IMR-90 (cell line): ENCODE measurements around the gene MAST1. TPM values are rescaled to one million over a fixed set of nuclear protein-coding genes. Genes with fewer than 3 reads are reported as not detected.

Source experiments
- ATAC-seq: fragments of 200-7000 bp; cut with Tn5 transposase; 2 replicates; pipeline ENCODE4 v1.9.1; 2020; ENCODE audit warnings: low read depth, mild to moderate bottlenecking, moderate library complexity
- BruUV-seq: library from RNA; stranded (reverse); fragments of 400-500 nt; replicated peaks from 2 replicates; lab custom pipeline; 2021; lab: Mats Ljungman, UMichigan
- CTCF ChIA-PET: fragments of 300-600 bp; formaldehyde crosslinking; extraction: SDS; loops from one replicate; lab custom pipeline; 2021; ENCODE audit warnings: antibody characterized with exemption; lab: Yijun Ruan, JAX
- POLR2A ChIA-PET: fragments of 300-600 bp; sonication (Branson Sonifier 250); formaldehyde crosslinking; loops from one replicate; lab custom pipeline; 2022; ENCODE audit warnings: antibody characterized with exemption; ENCODE audit not compliant: unreplicated experiment; lab: Charles Lee
- DNase-seq: peaks from one replicate; pipeline ENCODE4 v3.0.0; 2013
- H2AFZ ChIP-seq: replicated peaks from 2 replicates; pipeline ENCODE3; 2013; ENCODE audit warnings: low read length, mild to moderate bottlenecking; ENCODE audit not compliant: poor library complexity
- H2AK5ac ChIP-seq: 2 replicates; pipeline ENCODE4 v1.6.1; 2013; ENCODE audit warnings: low read depth, low read length, inconsistent platforms
- H2AK9ac ChIP-seq: replicated peaks from 2 replicates; pipeline ENCODE3; 2013; ENCODE audit warnings: mild to moderate bottlenecking, low read depth, low read length, moderate library complexity; ENCODE audit not compliant: poor library complexity
- H2BK120ac ChIP-seq: 2 replicates; pipeline ENCODE4 v1.6.1; 2013; ENCODE audit warnings: low read depth, low read length, inconsistent platforms
- H2BK15ac ChIP-seq: 3 replicates; pipeline ENCODE4 v1.6.1; 2013; ENCODE audit warnings: low read depth, low read length, inconsistent platforms
- H2BK20ac ChIP-seq: 2 replicates; pipeline ENCODE4 v1.6.1; 2013; ENCODE audit warnings: low read depth, mild to moderate bottlenecking, inconsistent platforms, low read length, moderate library complexity
- H2BK5ac ChIP-seq: 2 replicates; pipeline ENCODE4 v1.6.1; 2013; ENCODE audit warnings: mild to moderate bottlenecking, low read depth, low read length, inconsistent platforms; ENCODE audit not compliant: poor library complexity, severe bottlenecking
- H3K14ac ChIP-seq: replicated peaks from 2 replicates; pipeline ENCODE4 v1.6.1; 2013; ENCODE audit warnings: low read depth, low read length, inconsistent platforms
- H3K18ac ChIP-seq: 2 replicates; pipeline ENCODE4 v1.6.1; 2013; ENCODE audit warnings: low read depth, low read length, control low read depth
- H3K23ac ChIP-seq: 2 replicates; pipeline ENCODE4 v1.6.1; 2013; ENCODE audit warnings: low read depth, low read length, inconsistent platforms
- H3K27ac ChIP-seq: 2 replicates; pipeline ENCODE4 v1.5.1; 2013; ENCODE audit warnings: mild to moderate bottlenecking, control low read depth, low read length; ENCODE audit not compliant: insufficient read depth
- H3K27me3 ChIP-seq: 2 replicates; pipeline ENCODE4 v1.6.1; 2013; ENCODE audit warnings: low read length; ENCODE audit not compliant: control insufficient read depth, insufficient read depth
- H3K36me3 ChIP-seq: 2 replicates; pipeline ENCODE4 v1.6.1; 2013; ENCODE audit warnings: low read length, mixed read lengths; ENCODE audit not compliant: control insufficient read depth, insufficient read depth
- H3K4ac ChIP-seq: 2 replicates; pipeline ENCODE4 v1.6.1; 2013; ENCODE audit warnings: low read depth, low read length, inconsistent platforms
- H3K4me1 ChIP-seq: 2 replicates; pipeline ENCODE4 v1.6.1; 2013; ENCODE audit warnings: low read length, mixed read lengths; ENCODE audit not compliant: control insufficient read depth, insufficient read depth
- H3K4me2 ChIP-seq: 2 replicates; pipeline ENCODE4 v1.6.1; 2013; ENCODE audit warnings: low read depth, mild to moderate bottlenecking, control low read depth, low read length, moderate library complexity
- H3K4me3 ChIP-seq: 2 replicates; pipeline ENCODE4 v1.5.1; 2013; ENCODE audit warnings: low read depth, mild to moderate bottlenecking, control low read depth, low read length, moderate library complexity; ENCODE audit not compliant: insufficient read depth
- H3K56ac ChIP-seq: 2 replicates; pipeline ENCODE4 v1.6.1; 2013; ENCODE audit warnings: low read length, inconsistent platforms; ENCODE audit not compliant: insufficient read depth; ENCODE audit errors: extremely low read depth
- H3K79me1 ChIP-seq, 2 experiments: 2 replicates each; pipeline ENCODE4 v1.6.1; 2013; ENCODE audit warnings: low read length in 2 of 2, inconsistent platforms in 1 of 2, low read depth in 1 of 2
- H3K9ac ChIP-seq: 2 replicates; pipeline ENCODE4 v1.6.1; 2013; ENCODE audit warnings: low read depth, low read length, control low read depth
- H3K9me1 ChIP-seq: 2 replicates; pipeline ENCODE4 v1.6.1; 2013; ENCODE audit warnings: low read length, inconsistent platforms; ENCODE audit not compliant: insufficient read depth
- H3K9me3 ChIP-seq: 2 replicates; pipeline ENCODE4 v1.6.1; 2013; ENCODE audit warnings: low read length; ENCODE audit not compliant: control insufficient read depth, insufficient read depth
- H4K20me1 ChIP-seq: 2 replicates; pipeline ENCODE4 v1.6.1; 2013; ENCODE audit warnings: low read length, inconsistent platforms; ENCODE audit not compliant: insufficient read depth
- H4K5ac ChIP-seq: 2 replicates; pipeline ENCODE4 v1.6.1; 2013; ENCODE audit warnings: mild to moderate bottlenecking, low read depth, low read length, control low read depth
- H4K8ac ChIP-seq, 2 experiments: 2 replicates each; pipeline ENCODE4 v1.6.1; 2013; ENCODE audit warnings: low read depth in 2 of 2, low read length in 2 of 2, control low read depth in 1 of 2, inconsistent platforms in 1 of 2
- H4K91ac ChIP-seq: 2 replicates; pipeline ENCODE4 v1.6.1; 2013; ENCODE audit warnings: low read depth, low read length, inconsistent platforms; ENCODE audit not compliant: insufficient read depth
- BHLHE40 ChIP-seq: fragments of 150-350 bp; IDR thresholded peaks from 2 replicates; pipeline ENCODE4 v1.6.1; 2016; ENCODE audit warnings: mild to moderate bottlenecking, low read depth, low read length
- CEBPB ChIP-seq: IDR thresholded peaks from 2 replicates; pipeline ENCODE4 v1.6.1; 2012; ENCODE audit warnings: low read depth, low read length, improper control_type of control experiment
- FOS ChIP-seq: fragments of 150-350 bp; IDR thresholded peaks from 2 replicates; pipeline ENCODE4 v1.6.1; 2016; ENCODE audit warnings: low read depth, low read length
- MAFK ChIP-seq: IDR thresholded peaks from 2 replicates; pipeline ENCODE4 v1.6.1; 2012; ENCODE audit warnings: low read depth, low read length, improper control_type of control experiment
- MXI1 ChIP-seq: IDR thresholded peaks from 2 replicates; pipeline ENCODE4 v1.6.1; 2012; ENCODE audit warnings: low read depth, mild to moderate bottlenecking, low read length, moderate library complexity, borderline replicate concordance
- NFE2L2 ChIP-seq: fragments of 150-350 bp; IDR thresholded peaks from 2 replicates; pipeline ENCODE4 v1.6.1; 2016; ENCODE audit warnings: low read depth, mild to moderate bottlenecking, low read length
- POLR2A ChIP-seq: IDR thresholded peaks from 2 replicates; pipeline ENCODE4 v1.6.1; 2012; ENCODE audit warnings: mild to moderate bottlenecking, low read depth, low read length
- RFX5 ChIP-seq: IDR thresholded peaks from 2 replicates; pipeline ENCODE4 v1.8.0; 2012; ENCODE audit warnings: low read depth, mild to moderate bottlenecking, low read length, moderate library complexity
- SMC3 ChIP-seq: fragments of 150-350 bp; IDR thresholded peaks from 2 replicates; pipeline ENCODE4 v1.6.1; 2016; ENCODE audit warnings: low read depth, mild to moderate bottlenecking, antibody characterized with exemption, low read length, moderate library complexity
- WGBS, 2 experiments: methylation state at CpG; one replicate each; pipeline versions ENCODE4 v1.1.5 to v1.1.7; 2013; ENCODE audit warnings: missing lambda C conversion rate in 2 of 2; ENCODE audit not compliant: insufficient read length in 1 of 2; ENCODE audit errors: extremely low coverage in 2 of 2; 5-methylcytosine and 5-hydroxymethylcytosine counted together
- dilution Hi-C: fragments of 300-500 bp; cut with HindIII; formaldehyde crosslinking; loops from one replicate; pipeline ENCODE4 v1.14.3; 2018; ENCODE audit warnings: low sequenced_read_pairs; ENCODE audit not compliant: unreplicated experiment
- in situ Hi-C: fragments of 300-500 bp; cut with MboI; formaldehyde crosslinking; loops from 3 replicates; pipeline ENCODE4 v1.14.3; 2019; ENCODE audit warnings: low sequenced_read_pairs, inconsistent platforms, mixed read lengths
- intact Hi-C: fragments of 100-400 bp; cut with micrococcal nuclease; formaldehyde crosslinking; loops from 2 replicates; pipeline ENCODE4 v1.10.0; 2022
- polyA plus RNA-seq, 3 experiments: library from polyadenylated mRNA; depleted of rRNA; stranded (reverse); fragments of >200 nt; gene quantifications; 2 replicates each; pipeline ENCODE4 v1.2.3, GENCODE V29; 2012; ENCODE audit warnings: low replicate concordance in 1 of 3
- total RNA-seq: library from RNA; depleted of rRNA; stranded (reverse); fragments of >200 nt; gene quantifications from 2 replicates; pipeline ENCODE4 v1.2.3, GENCODE V29; 2012
- TF ChIP-seq, protein P1 (sequence below): fragments of 150-350 bp; IDR thresholded peaks from 2 replicates; pipeline ENCODE4 v1.6.1; 2017; ENCODE audit warnings: mild to moderate bottlenecking, antibody characterized with exemption, low read length, low read depth
- TF ChIP-seq, protein P2 (sequence below): conservative IDR thresholded peaks from 2 replicates; pipeline ENCODE4 v1.5.1; 2012; ENCODE audit warnings: mild to moderate bottlenecking, low read depth, low read length, improper control_type of control experiment
- TF ChIP-seq, protein P3 (sequence below): fragments of 150-350 bp; IDR thresholded peaks from 2 replicates; pipeline ENCODE4 v1.6.1; 2016; ENCODE audit warnings: low read depth, mild to moderate bottlenecking, low read length, moderate library complexity, borderline replicate concordance

MAST1 gene
- total and polyA plus RNA-seq, 2 of the 4 experiments (the other 2 are of a cell fraction), result 0.56 to 1.1 TPM

DNA sequence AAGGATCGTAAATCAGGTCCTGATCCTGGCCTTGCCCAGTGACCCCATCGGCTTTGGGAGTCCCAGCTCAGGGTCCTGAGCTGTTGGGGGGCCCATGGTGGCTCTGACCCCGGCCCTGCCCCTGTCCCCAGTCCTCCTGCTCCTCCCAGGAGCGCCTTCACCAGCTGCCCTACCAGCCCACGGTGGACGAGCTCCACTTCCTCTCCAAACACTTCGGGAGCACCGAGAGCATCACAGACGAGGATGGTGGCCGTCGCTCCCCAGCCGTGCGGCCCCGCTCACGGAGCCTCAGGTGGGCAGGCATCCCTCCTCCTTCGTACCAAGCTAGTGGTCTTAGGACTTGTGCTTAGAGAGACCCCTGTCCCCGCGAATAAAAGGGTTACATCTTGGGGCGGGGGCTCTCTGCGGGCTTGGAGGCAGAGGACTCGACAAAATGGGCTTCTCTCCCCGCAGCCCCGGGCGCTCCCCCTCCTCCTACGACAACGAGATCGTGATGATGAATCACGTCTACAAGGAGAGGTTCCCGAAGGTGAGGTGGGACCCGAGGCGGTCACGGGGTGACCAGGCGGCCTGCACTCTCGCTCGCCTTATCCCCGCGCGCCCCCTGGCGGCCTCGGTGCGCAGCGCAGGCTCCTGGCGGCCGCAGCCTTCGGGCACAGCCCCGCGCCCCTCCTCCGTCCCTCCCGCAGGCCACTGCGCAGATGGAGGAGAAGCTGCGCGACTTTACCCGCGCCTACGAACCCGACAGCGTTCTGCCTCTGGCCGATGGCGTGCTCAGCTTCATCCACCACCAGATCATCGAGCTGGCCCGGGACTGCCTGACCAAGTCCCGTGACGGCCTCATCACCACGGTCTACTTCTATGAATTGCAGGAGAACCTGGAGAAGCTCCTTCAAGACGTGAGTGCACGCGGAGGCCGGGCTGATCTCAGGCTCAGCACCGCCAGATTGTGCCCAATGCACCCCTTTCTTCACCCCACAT, 9.1 kb downstream of the MAST1 start:
- H4K20me1 ChIP-seq, result no peaks in the 10 kb centered on the region
- H4K8ac ChIP-seq, result peak overlapping the region in 1 of 2 experiments; percentile 54; a peak in 1 of 4 replicates
- no TSS peak for BruUV-seq
- H2AK5ac ChIP-seq, result no peak overlapping the region
- ChIA-PET CTCF (interaction anchor here (0.6 to 4.2 kb wide), 21 partner anchors 10 to 173 kb away, joined by 3 to 35 read pairs (median 5); partner anchors contain the start of genes PRDX2, RTBDN and THSD8), POLR2A (no interaction called here)
- no peak overlapping the region for H4K91ac ChIP-seq
- no peak overlapping the region for H3K56ac ChIP-seq
- in situ Hi-C loops, result no loop called here
- H2BK15ac ChIP-seq, result no peak overlapping the region
- H3K14ac ChIP-seq, result 0 out of 2 replicates have a peak overlapping the region, but pooled peaks have one; percentile 4
- no peak overlapping the region for H3K18ac ChIP-seq
- H3K9me1 ChIP-seq, result no peaks in the 10 kb centered on the region
- peaks cover 3% of the 10 kb centered on the region; the same call in 1 of the 2 replicates for H3K4me1 ChIP-seq
- no peaks in the 10 kb centered on the region for H3K36me3 ChIP-seq
- H2BK20ac ChIP-seq, result no peak overlapping the region
- no peak overlapping the region for H3K23ac ChIP-seq
- ATAC-seq (peak; percentile 100), DNase-seq (peak; percentile 73)
- H3K9ac ChIP-seq, result 0 out of 2 replicates have a peak overlapping the region, but pooled peaks have one; percentile 19
- no peak overlapping the region for H2BK5ac ChIP-seq
- no peak overlapping the region for H3K27ac ChIP-seq
- peak overlapping the region; percentile 96 for H2AFZ ChIP-seq
- H3K79me1 ChIP-seq, result no peaks in the 10 kb centered on the region
- H3K4me3 ChIP-seq, result peak overlapping the region; percentile 21; the same call in 1 of the 2 replicates
- H2BK120ac ChIP-seq, result no peak overlapping the region
- intact Hi-C loops, result loop anchor here (1.0 to 2.0 kb wide), 2 partner anchors 81 to 171 kb away; no protein-coding TSS in a partner anchor
- WGBS, 2 experiments, result 13% methylated on average over 33 of the region's 69 CpGs; no CpG with 5 or more reads in 1 of the 2 experiments
- peaks cover 10% of the 10 kb centered on the region; the same call in 1 of the 2 replicates for H3K27me3 ChIP-seq
- H3K9me3 ChIP-seq, result no peaks in the 10 kb centered on the region
- H4K5ac ChIP-seq, result no peak overlapping the region
- peak overlapping the region; percentile 33 for H2AK9ac ChIP-seq
- H3K4ac ChIP-seq, result no peak overlapping the region
- dilution Hi-C loops, result no loop called here
- H3K4me2 ChIP-seq, result peak overlapping the region; percentile 88
- TF ChIP-seq CEBPB (no peak), SMC3 (peak; percentile 89), FOS (no peak), BHLHE40 (peak; percentile 36; the same call in 1 of the 2 replicates), RFX5 (no peak), MAFK (no peak), POLR2A (no peak), NFE2L2 (no peak), MXI1 (no peak)
- TF ChIP-seq, protein P1, sequence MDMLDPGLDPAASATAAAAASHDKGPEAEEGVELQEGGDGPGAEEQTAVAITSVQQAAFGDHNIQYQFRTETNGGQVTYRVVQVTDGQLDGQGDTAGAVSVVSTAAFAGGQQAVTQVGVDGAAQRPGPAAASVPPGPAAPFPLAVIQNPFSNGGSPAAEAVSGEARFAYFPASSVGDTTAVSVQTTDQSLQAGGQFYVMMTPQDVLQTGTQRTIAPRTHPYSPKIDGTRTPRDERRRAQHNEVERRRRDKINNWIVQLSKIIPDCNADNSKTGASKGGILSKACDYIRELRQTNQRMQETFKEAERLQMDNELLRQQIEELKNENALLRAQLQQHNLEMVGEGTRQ, result peak; percentile 73
- TF ChIP-seq, protein P2, sequence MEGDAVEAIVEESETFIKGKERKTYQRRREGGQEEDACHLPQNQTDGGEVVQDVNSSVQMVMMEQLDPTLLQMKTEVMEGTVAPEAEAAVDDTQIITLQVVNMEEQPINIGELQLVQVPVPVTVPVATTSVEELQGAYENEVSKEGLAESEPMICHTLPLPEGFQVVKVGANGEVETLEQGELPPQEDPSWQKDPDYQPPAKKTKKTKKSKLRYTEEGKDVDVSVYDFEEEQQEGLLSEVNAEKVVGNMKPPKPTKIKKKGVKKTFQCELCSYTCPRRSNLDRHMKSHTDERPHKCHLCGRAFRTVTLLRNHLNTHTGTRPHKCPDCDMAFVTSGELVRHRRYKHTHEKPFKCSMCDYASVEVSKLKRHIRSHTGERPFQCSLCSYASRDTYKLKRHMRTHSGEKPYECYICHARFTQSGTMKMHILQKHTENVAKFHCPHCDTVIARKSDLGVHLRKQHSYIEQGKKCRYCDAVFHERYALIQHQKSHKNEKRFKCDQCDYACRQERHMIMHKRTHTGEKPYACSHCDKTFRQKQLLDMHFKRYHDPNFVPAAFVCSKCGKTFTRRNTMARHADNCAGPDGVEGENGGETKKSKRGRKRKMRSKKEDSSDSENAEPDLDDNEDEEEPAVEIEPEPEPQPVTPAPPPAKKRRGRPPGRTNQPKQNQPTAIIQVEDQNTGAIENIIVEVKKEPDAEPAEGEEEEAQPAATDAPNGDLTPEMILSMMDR, result peak; percentile 98
- TF ChIP-seq, protein P3, sequence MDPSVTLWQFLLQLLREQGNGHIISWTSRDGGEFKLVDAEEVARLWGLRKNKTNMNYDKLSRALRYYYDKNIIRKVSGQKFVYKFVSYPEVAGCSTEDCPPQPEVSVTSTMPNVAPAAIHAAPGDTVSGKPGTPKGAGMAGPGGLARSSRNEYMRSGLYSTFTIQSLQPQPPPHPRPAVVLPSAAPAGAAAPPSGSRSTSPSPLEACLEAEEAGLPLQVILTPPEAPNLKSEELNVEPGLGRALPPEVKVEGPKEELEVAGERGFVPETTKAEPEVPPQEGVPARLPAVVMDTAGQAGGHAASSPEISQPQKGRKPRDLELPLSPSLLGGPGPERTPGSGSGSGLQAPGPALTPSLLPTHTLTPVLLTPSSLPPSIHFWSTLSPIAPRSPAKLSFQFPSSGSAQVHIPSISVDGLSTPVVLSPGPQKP, result no peak
